IPS DF 4.7 (cell line): ENCODE results near the gene IFT122.

Source experiments
- DNase-seq: peaks from one replicate; pipeline ENCODE4 v3.0.0-alpha.2; 2013; ENCODE audit warnings: low spot score; ENCODE audit errors: extremely low read depth

Gene IFT122

DNA sequence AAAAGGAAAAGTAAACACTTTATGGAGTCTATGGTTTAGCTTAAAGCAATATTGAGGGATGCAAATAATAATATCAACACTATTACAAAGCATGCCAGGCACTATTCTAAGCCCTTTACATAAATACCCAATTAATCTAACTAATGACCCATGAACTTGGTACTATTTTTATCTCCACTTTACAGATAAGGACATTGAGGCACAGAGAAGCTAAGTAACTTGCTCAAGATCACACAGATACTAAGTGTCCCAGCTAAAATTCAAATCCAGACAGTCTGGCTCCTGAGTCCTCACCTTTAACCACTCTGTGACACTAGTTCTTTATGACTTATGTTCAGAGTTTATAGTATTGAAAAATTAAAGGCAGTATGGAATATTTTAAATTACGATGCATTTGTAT is 5.9 kb upstream of the IFT122 start:
- no peak for DNase-seq

DNA sequence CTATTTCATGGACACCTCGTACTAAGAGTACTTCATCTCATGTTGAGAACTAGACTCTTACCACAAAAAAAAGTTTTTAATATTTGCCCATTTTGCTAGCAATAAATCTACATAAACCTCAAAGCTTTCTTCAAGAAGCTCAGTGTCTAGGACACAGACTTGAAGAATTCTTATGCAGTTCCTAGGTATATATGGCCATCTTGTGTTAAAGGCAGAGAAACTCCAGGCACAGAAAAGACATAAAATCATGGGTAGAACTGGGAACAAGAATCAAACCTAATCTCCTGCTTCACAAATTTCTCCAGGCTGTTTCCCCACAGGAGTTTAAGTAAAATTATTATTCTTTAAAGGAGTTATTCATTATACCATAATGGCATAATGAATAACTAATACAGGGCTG is 4.7 kb upstream of the IFT122 start:
- DNase-seq, result no peak

- DNase-seq, result no peak
Measured at GRCh38 chr3:129439226-129439816, 703 bp upstream of the IFT122 start.

DNA sequence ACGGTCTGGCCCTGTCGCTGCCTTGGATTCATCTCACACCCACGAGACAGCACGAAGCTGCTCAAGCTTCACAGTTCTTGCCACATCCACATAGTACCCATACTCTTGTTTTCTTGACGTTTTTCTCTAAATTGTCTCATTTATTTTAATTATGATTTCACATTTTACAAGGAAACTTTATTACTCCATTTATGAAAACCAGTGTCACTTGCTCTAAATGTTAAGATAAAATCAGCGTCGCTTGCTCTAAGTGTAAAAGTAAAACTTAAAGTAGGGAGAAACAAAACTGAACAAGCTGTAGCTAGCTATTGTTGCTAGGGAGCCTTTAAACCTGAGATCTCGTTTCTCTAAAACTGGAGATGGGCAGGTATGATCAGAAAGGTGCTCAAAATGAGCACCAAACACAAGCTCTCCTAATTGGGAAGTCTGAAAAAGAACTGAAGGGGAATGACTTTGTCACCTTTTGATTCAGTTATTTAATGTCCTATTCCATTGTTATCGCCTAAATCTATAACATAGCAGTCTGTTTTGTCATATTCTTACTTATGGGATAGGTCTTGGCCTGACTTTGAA is 680 bp downstream of the IFT122 start:
- no peak for DNase-seq

- no peak for DNase-seq
Measured at GRCh38 chr3:129441215-129441614, 1.2 kb downstream of the IFT122 start.

- DNase-seq, result no peak
Measured at GRCh38 chr3:129441782-129442181, 1.8 kb downstream of the IFT122 start.

- DNase-seq, result no peak
Measured at GRCh38 chr3:129442486-129442885, 2.5 kb downstream of the IFT122 start.

- DNase-seq, result no peak
Measured at GRCh38 chr3:129442947-129443346, 2.9 kb downstream of the IFT122 start.

DNA sequence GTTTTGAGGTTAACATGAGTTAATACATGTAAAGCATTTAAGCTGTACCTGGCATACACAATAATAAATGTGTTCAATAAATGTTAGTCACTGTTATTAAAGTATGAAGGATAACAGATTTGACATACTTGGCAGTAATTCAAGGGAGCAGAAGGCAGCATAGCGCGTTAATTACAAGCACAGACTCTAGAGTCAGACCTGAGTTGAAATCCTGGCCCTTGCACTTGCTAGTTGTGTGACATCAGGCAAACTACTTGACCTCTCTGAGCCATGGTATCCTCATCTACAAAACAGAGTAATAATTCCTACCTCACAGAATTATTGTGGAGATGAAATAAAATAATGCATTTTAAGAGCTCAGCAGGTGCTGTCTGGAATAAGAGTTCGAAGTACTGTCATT is 5.4 kb downstream of the IFT122 start:
- no peak for DNase-seq

- no peak for DNase-seq
Measured at GRCh38 chr3:129446926-129447325, 6.9 kb downstream of the IFT122 start.

DNA sequence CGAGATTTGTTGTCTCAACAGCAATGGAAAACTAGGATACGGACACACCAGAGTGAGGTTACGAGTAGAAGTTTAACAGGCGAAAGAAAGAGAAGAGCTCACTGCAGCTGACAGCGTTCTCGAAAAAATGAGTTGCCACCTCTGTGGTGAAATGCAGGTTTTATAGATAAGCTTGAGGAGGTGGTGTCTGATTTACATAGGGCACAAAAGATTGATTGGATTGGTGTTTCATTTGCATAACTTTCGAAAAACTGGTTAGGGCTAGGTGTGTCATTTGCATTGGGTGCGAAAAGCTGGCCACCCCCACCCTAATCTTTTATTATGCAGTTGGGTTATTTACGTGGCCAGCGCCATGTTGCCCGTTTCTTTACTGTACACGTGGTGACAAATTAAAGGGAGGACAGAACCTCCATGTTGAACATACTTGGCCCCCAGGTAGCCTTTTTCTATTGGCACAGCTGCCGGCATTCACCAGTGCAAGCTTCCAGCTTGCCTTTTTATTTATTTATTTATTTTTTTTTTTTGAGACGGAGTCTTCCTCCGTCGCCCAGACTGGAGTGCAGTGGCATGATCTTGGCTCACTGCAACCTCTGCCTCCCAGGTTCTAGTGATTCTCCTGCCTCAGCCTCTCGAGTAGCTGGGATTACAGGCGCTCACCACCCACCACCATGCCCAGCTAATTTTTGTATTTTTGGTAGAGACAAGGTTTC is 8.3 kb downstream of the IFT122 start:
- DNase-seq, result no peak

DNA sequence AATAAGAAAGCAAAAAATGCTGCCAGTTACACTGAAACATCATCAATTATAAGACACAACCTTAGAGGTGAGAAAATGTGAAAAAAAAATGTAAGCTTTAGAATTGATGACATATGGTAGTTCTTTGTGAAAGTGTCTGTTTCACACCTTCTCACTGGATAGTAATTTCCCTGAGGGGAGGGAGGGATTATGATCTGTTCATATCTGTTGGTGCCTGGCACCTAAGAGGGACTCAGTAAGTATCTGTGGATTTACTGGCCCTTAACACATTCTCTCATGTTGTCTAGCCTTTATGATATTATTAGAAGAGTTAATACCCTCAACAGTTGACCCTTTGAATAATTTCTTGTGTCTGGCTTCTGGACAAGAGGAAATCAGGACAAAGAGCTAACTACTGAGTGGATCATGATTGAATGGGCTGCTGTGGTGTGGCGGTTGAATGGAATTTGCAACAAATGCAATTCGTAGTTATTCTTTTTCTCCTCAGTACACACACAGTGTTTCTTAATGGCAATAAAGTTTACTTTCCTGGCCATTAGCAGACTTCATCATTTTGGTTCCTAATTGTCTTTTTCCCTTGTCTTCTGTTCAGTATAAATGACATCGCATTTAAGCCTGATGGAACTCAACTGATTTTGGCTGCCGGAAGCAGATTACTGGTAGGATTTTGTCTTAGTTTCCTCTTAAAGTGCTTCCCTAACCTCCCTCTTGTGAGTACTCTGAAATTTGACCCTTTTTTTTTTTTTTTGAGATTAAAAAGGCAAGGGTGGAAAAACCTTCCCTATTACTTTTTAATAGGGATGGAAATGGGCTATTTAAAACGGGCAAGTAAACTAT is 9.5 kb downstream of the IFT122 start:
- DNase-seq, result no peak

DNA sequence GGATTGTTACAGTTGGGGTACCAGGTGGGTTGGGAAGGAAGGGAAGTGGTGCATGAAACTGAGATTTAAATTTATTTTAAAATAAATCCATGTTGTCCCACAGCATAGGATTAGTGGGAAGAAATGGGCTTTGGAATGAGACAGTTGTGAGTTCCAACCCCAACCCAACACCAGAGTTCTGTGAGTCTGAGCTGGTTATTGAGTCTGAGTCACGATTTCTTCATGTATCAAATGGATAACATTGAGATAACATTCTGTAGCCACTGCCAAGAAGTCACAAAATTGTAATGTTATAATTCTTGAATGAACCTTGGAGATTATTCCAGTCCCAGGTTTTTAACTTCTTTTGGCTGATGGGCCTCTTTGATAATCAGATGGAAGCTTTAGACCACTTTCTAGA is 13.7 kb downstream of the IFT122 start:
- DNase-seq, result no peak

GRCh38 chr3:129460155-129460554 is 20.1 kb downstream of the IFT122 start:
- DNase-seq, result no peak

- no peak for DNase-seq
Measured at GRCh38 chr3:129460572-129460971, 20.5 kb downstream of the IFT122 start.

DNA sequence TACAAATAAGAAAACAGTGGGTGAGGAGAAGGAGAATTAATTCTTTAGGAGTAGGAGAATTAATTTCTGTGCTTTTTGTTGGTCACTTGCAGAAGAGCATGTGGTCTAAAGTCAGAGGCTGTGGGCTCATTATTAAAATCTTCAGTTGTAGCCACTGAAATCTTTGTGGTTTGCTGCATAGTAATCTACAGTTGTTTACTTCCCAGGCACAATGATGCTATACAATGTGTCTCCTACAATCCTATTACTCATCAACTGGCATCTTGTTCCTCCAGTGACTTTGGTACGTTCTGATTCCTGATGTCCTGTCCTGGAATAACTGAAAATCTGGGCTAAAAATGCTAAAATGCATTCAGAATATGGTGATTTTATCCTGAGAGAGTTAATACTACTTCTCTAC is 21.0 kb downstream of the IFT122 start:
- DNase-seq, result no peak

GRCh38 chr3:129461461-129462146 is 21.6 kb downstream of the IFT122 start:
- DNase-seq, result no peak

DNA sequence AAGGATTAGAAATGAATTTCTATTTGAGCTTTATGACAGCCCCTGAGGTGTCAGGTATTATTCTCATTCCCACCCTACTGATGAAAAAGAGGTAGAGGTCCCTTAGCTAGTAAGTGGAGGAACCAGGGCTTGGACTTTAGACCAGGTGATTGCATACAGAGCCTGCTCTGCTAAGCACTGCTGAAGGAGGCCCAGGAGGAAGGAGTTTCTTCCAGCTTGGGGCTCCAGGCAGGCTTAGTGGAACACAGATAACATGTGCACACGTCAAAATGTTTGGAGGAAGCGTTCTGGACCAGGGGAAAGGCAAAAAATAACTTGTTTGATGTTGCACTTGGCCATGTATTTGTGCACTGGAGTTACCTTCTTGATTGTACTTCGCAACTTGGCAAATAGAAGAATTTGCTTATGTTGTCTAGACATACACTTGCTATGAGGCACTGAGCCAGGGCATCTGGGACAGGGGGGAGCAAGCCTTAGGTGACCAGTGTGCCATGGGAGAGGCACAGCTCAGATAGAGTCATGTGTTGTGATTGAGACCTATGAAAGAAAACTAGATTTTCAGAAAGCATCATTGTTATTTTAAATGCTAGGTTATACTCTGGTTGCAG is 22.4 kb downstream of the IFT122 start:
- no peak for DNase-seq

DNA sequence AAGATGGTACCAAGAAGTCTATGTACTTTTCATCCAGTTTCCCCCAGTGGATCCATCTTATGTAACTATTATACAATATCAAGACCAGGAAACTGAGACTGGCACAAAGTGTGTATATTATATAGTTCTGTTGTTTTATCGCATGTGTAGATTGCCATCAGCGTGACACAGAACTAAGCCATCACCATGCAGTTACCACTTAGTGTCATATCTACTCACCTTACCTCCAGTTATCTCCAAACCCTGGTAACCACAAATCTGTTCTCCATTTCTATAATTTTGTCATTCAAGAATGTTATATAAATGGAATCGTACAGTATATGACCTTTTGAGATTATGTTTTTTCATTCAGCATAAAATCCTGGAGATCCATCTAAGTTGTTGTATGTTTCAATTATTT is 23.1 kb downstream of the IFT122 start:
- DNase-seq, result no peak

DNA sequence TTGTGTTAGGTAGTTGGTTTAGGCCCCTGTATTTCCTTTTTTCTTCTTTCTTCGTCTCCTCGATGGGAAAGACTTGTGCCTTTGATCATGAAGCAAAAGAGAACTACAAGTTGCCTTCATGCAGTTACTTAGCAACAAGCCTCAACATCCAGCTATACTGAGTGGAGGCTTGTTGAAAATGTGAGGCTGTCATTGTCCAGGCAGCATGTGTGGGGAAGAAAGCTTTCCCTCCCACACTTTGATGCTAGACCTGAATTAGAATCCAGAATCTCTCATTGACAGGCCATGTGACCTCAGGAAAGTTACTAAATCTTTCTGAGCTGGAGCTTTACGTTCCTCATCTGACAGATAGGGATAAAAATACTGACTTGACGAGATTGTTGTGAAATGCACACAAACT is 23.7 kb downstream of the IFT122 start:
- no peak for DNase-seq

DNA sequence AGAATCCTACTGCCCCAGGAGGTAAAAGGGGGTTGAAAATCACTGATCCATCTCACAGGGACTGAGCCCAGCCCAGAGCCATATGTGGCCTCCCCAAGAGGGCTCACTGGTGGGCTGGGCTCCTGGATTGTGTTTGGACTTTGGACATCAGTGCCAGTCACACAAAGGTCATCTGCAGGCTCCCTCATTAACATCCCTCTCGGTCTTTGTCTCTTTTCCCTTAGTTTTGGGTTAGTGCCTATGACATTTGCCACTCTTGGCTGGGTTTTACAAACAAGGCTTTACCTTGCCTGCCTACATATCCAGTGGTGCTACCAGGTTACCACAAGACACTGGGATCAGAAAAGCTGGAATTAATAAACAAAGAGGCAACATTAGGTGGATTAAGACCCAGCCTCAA is 27.9 kb downstream of the IFT122 start:
- DNase-seq, result no peak
